Measurements from ENCODE around the gene HEXA. TPM values are rescaled to one million over a fixed set of nuclear protein-coding genes. Genes with fewer than 3 reads are reported as not detected.

Gene HEXA
- total and polyA plus RNA-seq, 2 of the 8 experiments (the other 6 are each of a cell fraction or from before 2014, with no cell fraction given): 52.5 to 73.7 TPM

- no peak overlapping the region for H3K18ac ChIP-seq (ENCODE audit: extremely low read depth, low read length)
- H3K9me3 ChIP-seq (ENCODE audit: insufficient read depth in 2 of 2, low read depth in 1 of 2, low read length in 1 of 2): no peaks in the 10 kb centered on the region
- H3K4ac ChIP-seq (replicated peaks; ENCODE audit: insufficient read length, low read depth, low read length): no peak overlapping the region
- DNase-seq (ENCODE audit: low read depth in 1 of 2, low spot score in 2 of 2) (no peak), FAIRE-seq (no peak)
- H2AFZ ChIP-seq (ENCODE audit: low read length): no peak overlapping the region
- no peak overlapping the region for H2BK120ac ChIP-seq (replicated peaks; ENCODE audit: low read depth, low read length)
- H3K79me1 ChIP-seq (ENCODE audit: low read depth, low read length): no peaks in the 10 kb centered on the region
- no peak overlapping the region for H2BK12ac ChIP-seq (ENCODE audit: low read depth, low read length)
- 83% methylated on average over 3 of the region's 3 CpGs; no CpG with 5 or more reads in 1 of the 2 experiments for WGBS, 2 experiments (ENCODE audit: extremely low coverage in 1 of 2, insufficient coverage in 1 of 2, insufficient read length in 1 of 2, insufficient replicate concordance in 2 of 2, low coverage in 1 of 2, low lambda C conversion rate in 2 of 2, missing lambda C conversion rate in 1 of 2)
- no peak overlapping the region for H2BK15ac ChIP-seq (ENCODE audit: low read length)
- ChIA-PET CTCF (ENCODE audit: partially characterized antibody) (interaction anchor here (1.0 to 4.6 kb wide), 4 partner anchors 9 to 298 kb away, joined by 3 to 19 read pairs (median 10); no protein-coding TSS in a partner anchor), POLR2A (ENCODE audit: partially characterized antibody) (interaction anchor here (1.4 to 1.6 kb wide), 2 partner anchors 11 to 144 kb away, joined by 3 to 6 read pairs; partner anchors contain the start of gene CELF6)
- H3K4me3 ChIP-seq (ENCODE audit: extremely low read depth in 1 of 4, insufficient read depth in 2 of 4, low read depth in 3 of 4, low read length in 4 of 4): no peak overlapping the region
- H3K56ac ChIP-seq (replicated peaks; ENCODE audit: insufficient read length, low read depth, low read length): no peak overlapping the region
- no peaks in the 10 kb centered on the region for H4K20me1 ChIP-seq (replicated peaks in 1 of 2; ENCODE audit: control insufficient read depth in 1 of 2, insufficient read depth in 2 of 2, low read length in 2 of 2)
- H2BK20ac ChIP-seq (ENCODE audit: low read length): no peak overlapping the region
- no peak overlapping the region for H3K27ac ChIP-seq (ENCODE audit: low read depth, low read length)
- no peak overlapping the region for H4K91ac ChIP-seq (replicated peaks; ENCODE audit: insufficient read length, low read length)
- H3K4me2 ChIP-seq (ENCODE audit: insufficient read depth in 1 of 2, low read depth in 2 of 2, low read length in 2 of 2): no peak overlapping the region
- no peak overlapping the region for H2BK5ac ChIP-seq (ENCODE audit: low read depth, low read length)
- no peak overlapping the region for H3K9ac ChIP-seq (replicated peaks in 1 of 4; ENCODE audit: extremely low read depth in 1 of 4, low read depth in 3 of 4, low read length in 3 of 4)
- TF ChIP-seq JUND (IDR thresholded peaks at IDR 0.05; ENCODE audit: low read length) (no peak), TAF7 (optimal IDR thresholded peaks at IDR 0.05; ENCODE audit: borderline replicate concordance, low read depth, low read length) (no peak), TAF1 (IDR thresholded peaks at IDR 0.05; ENCODE audit: low read depth, low read length) (no peak)
- H3K27me3 ChIP-seq (replicated peaks in 1 of 4; ENCODE audit: control insufficient read depth in 3 of 4, extremely low read depth in 1 of 4, insufficient read depth in 3 of 4, low read length in 3 of 4): no peaks in the 10 kb centered on the region
- H3K23ac ChIP-seq (ENCODE audit: insufficient read length): no peak overlapping the region
- no peak overlapping the region for H3K14ac ChIP-seq (ENCODE audit: insufficient read length)
- H3K23me2 ChIP-seq (ENCODE audit: low read depth, low read length): no peaks in the 10 kb centered on the region
- no peak overlapping the region for H2AK5ac ChIP-seq (ENCODE audit: low read depth, low read length)
- no peak overlapping the region for H4K8ac ChIP-seq (ENCODE audit: extremely low read depth, insufficient read depth, low read length)
- H3K4me1 ChIP-seq (replicated peaks in 1 of 4; ENCODE audit: control insufficient read depth in 3 of 4, insufficient read depth in 4 of 4, low read length in 3 of 4): no peaks in the 10 kb centered on the region
- no peaks in the 10 kb centered on the region for H3K79me2 ChIP-seq (ENCODE audit: control insufficient read depth in 1 of 2, insufficient read depth in 2 of 2, low read length in 2 of 2)
- H4K5ac ChIP-seq (ENCODE audit: insufficient read length, low read depth, low read length): no peak overlapping the region
- no peaks in the 10 kb centered on the region for H3K36me3 ChIP-seq (ENCODE audit: control insufficient read depth in 2 of 4, insufficient read depth in 4 of 4, low read length in 3 of 4)
These were observed 44.8 kb downstream of the HEXA start for GRCh38 chr15:72331021-72331420.
